Skeletal muscle satellite cell (primary cell): ENCODE measurements around the gene HNF4A.

Experiments used
- H3K27me3 ChIP-seq: 2 replicates; pipeline ENCODE4 v1.7.0; 2013; ENCODE audit warnings: low read length; ENCODE audit not compliant: control insufficient read depth, insufficient read depth
- H3K36me3 ChIP-seq: 2 replicates; pipeline ENCODE4 v1.7.0; 2013; ENCODE audit warnings: mild to moderate bottlenecking, control low read depth, low read length; ENCODE audit not compliant: insufficient read depth
- H3K4me1 ChIP-seq: 2 replicates; pipeline ENCODE4 v1.7.0; 2013; ENCODE audit warnings: low read length; ENCODE audit not compliant: control insufficient read depth, insufficient read depth
- H3K4me2 ChIP-seq: 2 replicates; pipeline ENCODE4 v1.7.0; 2013; ENCODE audit warnings: mild to moderate bottlenecking, low read length
- H3K4me3 ChIP-seq: 2 replicates; pipeline ENCODE4 v1.7.0; 2013; ENCODE audit warnings: low read length
- H3K9ac ChIP-seq: 2 replicates; pipeline ENCODE4 v1.7.0; 2013; ENCODE audit warnings: mild to moderate bottlenecking, low read depth, low read length, moderate library complexity
- H3K9me3 ChIP-seq: replicated peaks from 2 replicates; pipeline ENCODE4 v1.7.0; 2013; ENCODE audit warnings: mild to moderate bottlenecking, control low read depth, low read length

The HNF4A gene

GRCh38 chr20:44445742-44446710, 90.5 kb downstream of the HNF4A start:
- peaks cover 38% of the 10 kb centered on the region for H3K27me3 ChIP-seq
- H3K36me3 ChIP-seq: no peaks in the 10 kb centered on the region
- H3K4me3 ChIP-seq: no peak overlapping the region
- H3K9ac ChIP-seq: no peak overlapping the region
- no peak overlapping the region for H3K4me2 ChIP-seq
- no peaks in the 10 kb centered on the region for H3K4me1 ChIP-seq
- H3K9me3 ChIP-seq: no peaks in the 10 kb centered on the region

DNA sequence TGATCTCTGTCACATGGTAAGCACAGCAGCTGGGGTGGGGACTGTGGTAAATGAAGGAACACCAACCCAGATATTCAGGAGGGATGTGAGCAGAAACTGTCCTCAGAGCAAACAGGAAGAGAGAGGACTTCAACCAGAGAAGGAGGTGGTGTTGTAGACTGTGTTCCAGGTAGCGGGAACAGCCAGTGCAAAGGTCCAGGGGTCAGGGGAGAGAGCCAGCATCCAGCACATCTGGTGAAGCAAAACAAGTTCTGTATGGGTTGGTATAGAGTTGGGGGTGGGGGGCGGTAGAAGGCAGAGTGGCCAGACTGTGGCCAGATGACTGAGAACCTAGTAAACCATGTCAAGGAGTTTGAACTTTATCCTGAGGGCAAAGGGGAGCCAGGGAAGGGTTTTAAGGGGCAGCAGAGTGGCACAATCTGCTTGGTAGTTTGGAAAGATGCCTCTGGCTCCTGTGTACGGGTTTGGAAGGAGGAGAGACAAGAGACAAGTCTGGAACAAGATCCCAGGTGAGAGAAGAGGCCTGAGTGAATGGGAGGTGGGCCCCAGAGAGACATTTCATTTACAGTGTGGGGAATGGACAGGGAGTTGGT, 92.4 kb downstream of the HNF4A start:
- H3K9me3 ChIP-seq: no peaks in the 10 kb centered on the region
- no peak overlapping the region for H3K9ac ChIP-seq
- H3K4me2 ChIP-seq: no peak overlapping the region
- peaks cover 44% of the 10 kb centered on the region for H3K27me3 ChIP-seq
- H3K4me1 ChIP-seq: no peaks in the 10 kb centered on the region
- H3K36me3 ChIP-seq: no peaks in the 10 kb centered on the region
- H3K4me3 ChIP-seq: no peak overlapping the region

GRCh38 chr20:44448753-44449546, 93.5 kb downstream of the HNF4A start:
- Histone ChIP-seq H3K4me2 (no peak overlapping the region), H3K9ac (no peak overlapping the region), H3K9me3 (no peaks in the 10 kb centered on the region), H3K4me1 (no peaks in the 10 kb centered on the region), H3K27me3 (peaks cover 42% of the 10 kb centered on the region), H3K4me3 (no peak overlapping the region), H3K36me3 (no peaks in the 10 kb centered on the region)

GRCh38 chr20:44449864-44450263, 94.4 kb downstream of the HNF4A start:
- no peaks in the 10 kb centered on the region for H3K9me3 ChIP-seq
- no peak overlapping the region for H3K4me2 ChIP-seq
- no peak overlapping the region for H3K9ac ChIP-seq
- no peak overlapping the region for H3K4me3 ChIP-seq
- H3K36me3 ChIP-seq: no peaks in the 10 kb centered on the region
- H3K4me1 ChIP-seq: no peaks in the 10 kb centered on the region
- H3K27me3 ChIP-seq: peaks cover 40% of the 10 kb centered on the region

DNA sequence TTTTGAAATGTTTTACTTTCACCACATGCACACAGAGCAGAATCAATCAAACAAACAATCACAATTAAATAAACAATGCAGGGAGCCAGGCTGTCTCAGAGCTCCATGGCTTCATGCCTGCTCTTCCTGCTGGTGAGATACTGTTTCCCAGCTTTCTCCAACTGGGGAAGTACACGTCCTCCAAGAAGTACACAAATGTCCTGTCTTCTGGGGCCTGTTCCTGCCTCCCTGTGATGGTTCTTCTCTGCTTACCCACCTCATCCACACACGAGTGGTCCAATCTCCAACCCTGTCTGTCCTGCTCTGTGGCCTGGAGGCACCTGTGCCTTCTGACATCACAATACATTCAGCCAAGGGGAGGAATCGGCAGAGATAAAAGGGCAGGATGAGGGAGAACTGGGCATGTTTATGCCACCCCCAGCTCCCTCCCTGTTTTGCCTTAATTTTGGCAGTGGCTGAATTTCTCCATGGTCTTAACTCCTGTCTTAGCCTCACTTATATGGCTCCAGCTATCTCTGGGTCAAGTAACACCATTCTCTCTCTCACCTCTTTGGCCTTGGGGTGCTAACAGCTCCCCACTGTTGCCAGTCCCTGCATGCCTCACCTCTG, 94.9 kb downstream of the HNF4A start:
- Histone ChIP-seq H3K9ac (no peak overlapping the region), H3K4me3 (no peak overlapping the region), H3K27me3 (peaks cover 39% of the 10 kb centered on the region), H3K4me2 (no peak overlapping the region), H3K9me3 (no peaks in the 10 kb centered on the region), H3K4me1 (no peaks in the 10 kb centered on the region), H3K36me3 (no peaks in the 10 kb centered on the region)

DNA sequence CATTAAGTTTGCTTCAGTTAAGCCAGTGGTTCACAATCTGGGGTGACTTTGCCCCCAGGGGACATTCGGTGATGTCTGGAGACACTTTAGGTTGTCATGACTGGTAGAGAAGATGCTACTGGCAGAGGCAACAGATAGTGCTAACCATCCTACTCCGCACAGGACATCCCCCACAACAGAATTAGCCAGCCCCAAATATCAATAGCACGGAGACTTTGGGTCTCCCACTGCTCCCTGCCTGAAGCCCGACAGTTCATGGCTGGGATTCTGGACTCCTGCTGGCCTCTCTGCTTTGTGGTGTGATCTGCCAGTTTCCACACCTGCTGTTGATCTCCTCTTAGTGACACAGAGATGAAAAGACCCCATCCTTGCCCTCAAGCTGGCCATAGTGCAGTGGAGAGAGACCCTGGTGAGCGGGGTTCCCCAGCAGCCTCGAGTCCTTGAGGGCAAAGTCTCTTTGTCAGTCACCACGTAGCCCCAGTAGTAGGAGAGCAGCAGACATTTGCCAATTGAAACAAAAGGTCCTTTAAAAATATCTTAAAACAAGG, 95.5 kb downstream of the HNF4A start:
- peaks cover 35% of the 10 kb centered on the region for H3K27me3 ChIP-seq

GRCh38 chr20:44454306-44454963, 98.9 kb downstream of the HNF4A start:
- Histone ChIP-seq H3K9me3 (no peaks in the 10 kb centered on the region), H3K4me2 (no peak overlapping the region), H3K9ac (no peak overlapping the region), H3K4me3 (no peak overlapping the region), H3K36me3 (no peaks in the 10 kb centered on the region), H3K4me1 (no peaks in the 10 kb centered on the region), H3K27me3 (peaks cover 21% of the 10 kb centered on the region)

More for the DNA sequence above, 95.5 kb downstream of the HNF4A start:
- no peaks in the 10 kb centered on the region for H3K36me3 ChIP-seq
- H3K9ac ChIP-seq: no peak overlapping the region
- no peaks in the 10 kb centered on the region for H3K4me1 ChIP-seq
- no peak overlapping the region for H3K4me3 ChIP-seq
- no peak overlapping the region for H3K4me2 ChIP-seq
- H3K9me3 ChIP-seq: no peaks in the 10 kb centered on the region

DNA sequence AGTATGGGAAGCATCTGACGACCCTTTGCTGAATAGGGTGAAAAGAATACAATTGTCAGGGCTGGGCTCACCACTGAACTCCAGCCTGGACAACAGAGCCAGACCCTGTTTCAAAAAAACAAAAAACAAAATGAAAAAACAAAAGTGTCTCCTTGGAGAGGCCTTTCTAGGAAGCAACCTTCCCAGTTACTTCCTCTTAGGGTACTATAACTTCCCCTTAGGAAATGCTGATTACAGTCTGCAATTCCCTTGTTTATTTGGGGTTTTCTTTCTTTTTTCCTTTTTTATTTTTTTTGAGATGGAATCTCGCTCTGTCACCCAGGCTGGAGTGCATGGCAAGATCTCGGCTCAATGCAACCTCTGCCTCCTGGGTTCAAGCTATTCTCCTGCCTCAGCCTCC, 99.6 kb downstream of the HNF4A start:
- Histone ChIP-seq H3K36me3 (no peaks in the 10 kb centered on the region), H3K4me2 (no peak overlapping the region), H3K4me3 (no peak overlapping the region), H3K9ac (no peak overlapping the region), H3K4me1 (no peaks in the 10 kb centered on the region), H3K27me3 (peaks cover 20% of the 10 kb centered on the region), H3K9me3 (no peaks in the 10 kb centered on the region)

GRCh38 chr20:44456611-44457010, 101.1 kb downstream of the HNF4A start:
- Histone ChIP-seq H3K9ac (no peak overlapping the region), H3K36me3 (no peaks in the 10 kb centered on the region)

GRCh38 chr20:44457016-44457415, 101.5 kb downstream of the HNF4A start:
- H3K9me3 ChIP-seq: no peaks in the 10 kb centered on the region
- H3K4me2 ChIP-seq: no peak overlapping the region
- H3K9ac ChIP-seq: no peak overlapping the region
- H3K36me3 ChIP-seq: no peaks in the 10 kb centered on the region
- no peaks in the 10 kb centered on the region for H3K4me1 ChIP-seq
- H3K4me3 ChIP-seq: no peak overlapping the region
- peaks cover 6% of the 10 kb centered on the region for H3K27me3 ChIP-seq

More at GRCh38 chr20:44456611-44457010, 101.1 kb downstream of the HNF4A start:
- Histone ChIP-seq H3K27me3 (peaks cover 9% of the 10 kb centered on the region), H3K4me2 (no peak overlapping the region), H3K9me3 (no peaks in the 10 kb centered on the region), H3K4me3 (no peak overlapping the region), H3K4me1 (no peaks in the 10 kb centered on the region)
